ENCODE measurements around the gene LRRFIP1. TPM values are rescaled to one million over a fixed set of nuclear protein-coding genes. Genes with fewer than 3 reads are reported as not detected.

Gene LRRFIP1
- total RNA-seq, 4 donors from 2014 or later: 84.9 to 152 (median 120) TPM

DNA sequence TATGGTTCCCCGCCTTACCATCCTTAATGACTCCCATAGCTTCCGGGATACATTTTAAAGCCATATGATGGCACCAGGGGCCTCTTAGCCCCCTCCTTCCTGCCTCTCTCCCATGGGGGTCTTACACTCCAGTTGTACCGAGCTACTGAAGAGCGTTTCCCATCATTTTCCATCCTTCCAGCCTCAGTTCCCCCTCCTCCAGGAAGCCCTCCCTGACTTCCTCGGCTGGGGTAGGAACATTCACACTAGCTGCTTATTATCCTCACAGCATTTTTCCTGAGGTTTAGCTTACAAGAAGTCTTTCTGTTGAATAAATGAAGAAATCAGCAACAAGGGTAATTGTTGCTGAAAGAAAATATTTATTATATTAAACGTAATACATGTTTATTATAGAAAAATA lies 41.1 kb downstream of the LRRFIP1 start:
- H3K27ac ChIP-seq: no peak overlapping the region
- 80 to 86% methylated on average over 6 of the region's 6 CpGs for WGBS, 2 donors

DNA sequence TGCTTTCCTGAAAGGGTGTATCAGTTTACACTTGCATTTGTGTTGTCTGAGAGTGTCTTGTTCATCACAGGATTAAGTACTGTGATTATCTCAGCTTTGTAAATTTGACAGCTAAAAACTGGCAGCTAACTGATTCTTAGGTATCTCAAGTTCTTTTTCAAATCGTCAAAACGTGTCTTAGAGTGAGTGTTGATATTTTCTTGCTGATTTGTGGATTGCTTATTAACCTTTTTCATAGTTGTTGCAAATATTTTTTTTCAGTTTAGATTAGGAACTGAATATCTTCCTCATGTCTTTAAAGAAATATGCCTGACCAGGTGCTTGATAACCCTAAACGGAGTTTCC lies 41.9 kb downstream of the LRRFIP1 start:
- no peaks in the 10 kb centered on the region for H3K36me3 ChIP-seq
- no peak for TF ChIP-seq POLR2A (IDR thresholded peaks at IDR 0.05)
- no peak for TF ChIP-seq CTCF (IDR thresholded peaks at IDR 0.05)
- peaks cover 6 to 37% (median 18%) of the 10 kb centered on the region in 3 donors for H3K4me1 ChIP-seq
- no peaks in the 10 kb centered on the region for H3K9me3 ChIP-seq
- 28 to 29% methylated on average over 3 of the region's 3 CpGs for WGBS, 2 donors
- DNase-seq: no peak
- intact Hi-C loops (cut with DNase I): no loop called here
- H3K27me3 ChIP-seq: peaks cover 0 to 16% (median 0%) of the 10 kb centered on the region in 4 donors
- peak overlapping the region in 3 of 4 donors; percentile 58 to 77 (median 68) for H3K27ac ChIP-seq
- no peak overlapping the region for H3K4me3 ChIP-seq

More for the DNA sequence above, 41.1 kb downstream of the LRRFIP1 start:
- Histone ChIP-seq H3K27me3 (peaks cover 0 to 22% (median 0%) of the 10 kb centered on the region in 4 donors), H3K36me3 (no peaks in the 10 kb centered on the region), H3K9me3 (no peaks in the 10 kb centered on the region), H3K4me3 (no peak overlapping the region), H3K4me1 (peaks cover under 1 to 37% (median 15%) of the 10 kb centered on the region in 3 donors)
- no peak for DNase-seq
- TF ChIP-seq POLR2A (IDR thresholded peaks at IDR 0.05) (no peak), CTCF (IDR thresholded peaks at IDR 0.05) (no peak)
- intact Hi-C loops (cut with DNase I): no loop called here

DNA sequence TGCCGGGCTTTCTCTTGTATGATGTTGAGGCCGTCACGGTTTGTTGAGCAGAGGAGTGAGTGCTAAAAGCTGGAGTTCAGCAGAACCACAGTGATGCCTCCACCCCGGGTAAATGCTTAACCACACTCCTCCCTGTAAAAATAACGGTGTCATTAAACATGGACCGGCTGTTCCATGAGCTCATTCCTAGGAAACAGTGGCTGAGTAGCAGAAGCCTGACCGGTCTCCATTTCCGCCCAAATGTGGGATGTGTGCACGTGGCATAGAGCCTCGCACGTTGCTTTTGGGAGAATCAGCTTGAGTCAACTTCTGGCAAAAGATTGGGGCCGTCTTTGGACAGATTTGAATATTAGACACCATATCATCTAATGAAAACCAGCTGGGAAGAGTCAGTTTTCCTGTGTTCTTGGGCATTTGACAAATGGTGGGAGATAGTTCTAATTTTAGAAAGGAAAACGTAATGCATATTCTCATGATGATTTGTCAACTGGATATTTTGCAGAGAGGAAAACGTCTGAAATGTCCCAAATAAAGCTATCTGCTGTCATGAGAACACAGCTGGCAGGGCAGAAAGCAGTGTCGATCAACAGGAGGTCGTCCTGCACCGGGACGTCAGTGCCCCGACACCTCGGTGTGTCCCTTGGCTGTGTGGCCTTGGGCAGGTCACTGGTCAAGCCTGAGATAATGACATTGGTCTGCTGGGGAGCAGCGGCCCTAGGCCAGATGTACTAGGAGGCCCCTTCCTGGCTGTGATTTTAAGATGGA lies 42.4 kb downstream of the LRRFIP1 start:
- Histone ChIP-seq H3K9me3 (no peaks in the 10 kb centered on the region), H3K36me3 (no peaks in the 10 kb centered on the region), H3K27me3 (peaks cover 0 to 11% (median 0%) of the 10 kb centered on the region in 4 donors), H3K27ac (peak overlapping the region; percentile 48 to 77 (median 63)), H3K4me1 (peaks cover 12 to 41% (median 24%) of the 10 kb centered on the region in 3 donors), H3K4me3 (no peak overlapping the region)
- WGBS, 2 donors: 56 to 59% methylated on average over 15 to 20 of the region's 21 CpGs
- intact Hi-C loops (cut with DNase I): no loop called here
- TF ChIP-seq CTCF (IDR thresholded peaks at IDR 0.05): no peak
- no peak for TF ChIP-seq POLR2A (IDR thresholded peaks at IDR 0.05)
- no peak for DNase-seq

GRCh38 chr2:237670641-237671040 lies 43.3 kb downstream of the LRRFIP1 start:
- H3K4me1 ChIP-seq: peaks cover 18 to 50% (median 32%) of the 10 kb centered on the region in 3 donors
- intact Hi-C loops (cut with DNase I): no loop called here
- WGBS, 2 donors: 66 to 79% methylated on average over 12 to 14 of the region's 14 CpGs

More at GRCh38 chr2:237670641-237671040, 43.3 kb downstream of the LRRFIP1 start:
- Histone ChIP-seq H3K27ac (peak overlapping the region; percentile 48 to 77 (median 63)), H3K27me3 (peaks cover 0 to 9% (median 0%) of the 10 kb centered on the region in 4 donors), H3K9me3 (no peaks in the 10 kb centered on the region), H3K4me3 (no peak overlapping the region), H3K36me3 (no peaks in the 10 kb centered on the region)
- no peak for DNase-seq
- TF ChIP-seq CTCF (IDR thresholded peaks at IDR 0.05): no peak
- no peak for TF ChIP-seq POLR2A (IDR thresholded peaks at IDR 0.05)

Data from esophagus squamous epithelium (tissue), 5 donors.